Measurements from ENCODE around the gene RILPL1. TPM values are rescaled to one million over a fixed set of nuclear protein-coding genes. Genes with fewer than 3 reads are reported as not detected.

Gene RILPL1
- total and polyA plus RNA-seq, 2 of the 4 experiments (the other 2 are of a cell fraction), result 11.1 to 19.8 TPM

DNA sequence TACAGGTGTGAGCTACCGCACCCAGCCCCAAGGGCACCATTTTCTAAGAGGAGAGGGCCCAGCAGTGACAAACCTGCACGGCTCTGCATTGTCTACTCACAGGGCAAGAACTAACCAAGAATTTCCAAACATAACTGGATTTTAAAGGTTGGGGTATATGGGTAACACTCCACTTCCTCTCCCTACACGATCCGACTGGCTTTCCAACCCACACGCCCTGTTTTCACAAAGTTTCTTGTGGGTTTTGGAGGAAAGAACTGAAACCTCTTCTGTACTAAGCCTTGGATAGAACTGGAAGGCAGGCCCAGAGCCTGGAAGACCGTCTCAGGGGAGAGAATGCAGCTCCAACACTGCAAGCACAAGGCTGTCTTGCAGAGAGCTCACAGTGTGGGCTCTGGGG is 50.6 kb downstream of the RILPL1 start:
- CTCF ChIA-PET, result no interaction called here
- intact Hi-C loops (cut with micrococcal nuclease) (no loop called here), dilution Hi-C loops (cut with HindIII; ENCODE audit: low sequenced_read_pairs, unreplicated experiment) (no loop called here), in situ Hi-C loops (cut with MboI; ENCODE audit: low sequenced_read_pairs) (no loop called here)
- Histone ChIP-seq H2BK15ac (ENCODE audit: low read depth, low read length) (no peak overlapping the region), H2BK5ac (ENCODE audit: low read depth, low read length, poor library complexity, severe bottlenecking) (no peak overlapping the region), H3K9ac (ENCODE audit: low read depth, low read length) (no peak overlapping the region), H2BK120ac (ENCODE audit: low read depth, low read length) (no peak overlapping the region), H3K27ac (ENCODE audit: insufficient read depth, low read length) (no peak overlapping the region), H4K5ac (ENCODE audit: low read depth, low read length) (no peak overlapping the region), H3K23ac (ENCODE audit: low read depth, low read length) (no peak overlapping the region), H3K14ac (replicated peaks; ENCODE audit: low read depth, low read length) (no peak overlapping the region), H3K4me3 (ENCODE audit: insufficient read depth, low read depth, low read length) (no peak overlapping the region), H3K27me3 (ENCODE audit: control insufficient read depth, insufficient read depth, low read length) (no peaks in the 10 kb centered on the region), H3K79me1 (ENCODE audit: low read depth in 1 of 2, low read length in 2 of 2) (peaks cover 0 to 10% of the 10 kb centered on the region in 2 experiments; a peak in 1 of 4 replicates), H4K91ac (ENCODE audit: insufficient read depth, low read depth, low read length) (no peak overlapping the region), H2BK20ac (ENCODE audit: low read depth, low read length) (no peak overlapping the region), H3K36me3 (ENCODE audit: control insufficient read depth, insufficient read depth, low read length) (peaks cover 25% of the 10 kb centered on the region), H3K18ac (ENCODE audit: low read depth, low read length) (no peak overlapping the region), H3K4me1 (ENCODE audit: control insufficient read depth, insufficient read depth, low read length) (no peaks in the 10 kb centered on the region), H2AK5ac (ENCODE audit: low read depth, low read length) (no peak overlapping the region), H3K9me3 (ENCODE audit: control insufficient read depth, insufficient read depth, low read length) (no peaks in the 10 kb centered on the region), H4K20me1 (ENCODE audit: insufficient read depth, low read length) (no peaks in the 10 kb centered on the region), H2AFZ (replicated peaks; ENCODE audit: low read length, poor library complexity) (no peak overlapping the region), H3K56ac (ENCODE audit: extremely low read depth, insufficient read depth, low read length) (no peak overlapping the region), H2AK9ac (replicated peaks; ENCODE audit: low read depth, low read length, poor library complexity) (no peak overlapping the region), H3K4ac (ENCODE audit: low read depth, low read length) (no peak overlapping the region), H3K4me2 (ENCODE audit: low read depth, low read length) (no peak overlapping the region), H4K8ac (ENCODE audit: low read depth in 2 of 2, low read length in 2 of 2) (no peak overlapping the region), H3K9me1 (ENCODE audit: insufficient read depth, low read length) (0 out of 2 replicates have a peak, but pooled peaks cover 5% of the 10 kb centered on the region)
- TF ChIP-seq CEBPB (IDR thresholded peaks at IDR 0.05; ENCODE audit: low read depth, low read length), result no peak
- no peak for TF ChIP-seq POLR2A (IDR thresholded peaks at IDR 0.05; ENCODE audit: low read depth, low read length)
- TF ChIP-seq, protein P1, sequence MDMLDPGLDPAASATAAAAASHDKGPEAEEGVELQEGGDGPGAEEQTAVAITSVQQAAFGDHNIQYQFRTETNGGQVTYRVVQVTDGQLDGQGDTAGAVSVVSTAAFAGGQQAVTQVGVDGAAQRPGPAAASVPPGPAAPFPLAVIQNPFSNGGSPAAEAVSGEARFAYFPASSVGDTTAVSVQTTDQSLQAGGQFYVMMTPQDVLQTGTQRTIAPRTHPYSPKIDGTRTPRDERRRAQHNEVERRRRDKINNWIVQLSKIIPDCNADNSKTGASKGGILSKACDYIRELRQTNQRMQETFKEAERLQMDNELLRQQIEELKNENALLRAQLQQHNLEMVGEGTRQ (IDR thresholded peaks at IDR 0.05; ENCODE audit: low read depth, low read length), result no peak
- no peak for TF ChIP-seq MAFK (IDR thresholded peaks at IDR 0.05; ENCODE audit: low read depth, low read length)
- TF ChIP-seq SMC3 (IDR thresholded peaks at IDR 0.05; ENCODE audit: low read depth, low read length), result no peak
- TF ChIP-seq NFE2L2 (IDR thresholded peaks at IDR 0.05; ENCODE audit: low read depth, low read length), result no peak
- TF ChIP-seq RCOR1 (IDR thresholded peaks at IDR 0.05; ENCODE audit: insufficient replicate concordance, low read length), result no peak
- no peak for TF ChIP-seq RFX5 (IDR thresholded peaks at IDR 0.05; ENCODE audit: low read depth, low read length)
- TF ChIP-seq MAZ (IDR thresholded peaks at IDR 0.05; ENCODE audit: borderline replicate concordance, low read depth, low read length), result no peak
- TF ChIP-seq, protein P2, sequence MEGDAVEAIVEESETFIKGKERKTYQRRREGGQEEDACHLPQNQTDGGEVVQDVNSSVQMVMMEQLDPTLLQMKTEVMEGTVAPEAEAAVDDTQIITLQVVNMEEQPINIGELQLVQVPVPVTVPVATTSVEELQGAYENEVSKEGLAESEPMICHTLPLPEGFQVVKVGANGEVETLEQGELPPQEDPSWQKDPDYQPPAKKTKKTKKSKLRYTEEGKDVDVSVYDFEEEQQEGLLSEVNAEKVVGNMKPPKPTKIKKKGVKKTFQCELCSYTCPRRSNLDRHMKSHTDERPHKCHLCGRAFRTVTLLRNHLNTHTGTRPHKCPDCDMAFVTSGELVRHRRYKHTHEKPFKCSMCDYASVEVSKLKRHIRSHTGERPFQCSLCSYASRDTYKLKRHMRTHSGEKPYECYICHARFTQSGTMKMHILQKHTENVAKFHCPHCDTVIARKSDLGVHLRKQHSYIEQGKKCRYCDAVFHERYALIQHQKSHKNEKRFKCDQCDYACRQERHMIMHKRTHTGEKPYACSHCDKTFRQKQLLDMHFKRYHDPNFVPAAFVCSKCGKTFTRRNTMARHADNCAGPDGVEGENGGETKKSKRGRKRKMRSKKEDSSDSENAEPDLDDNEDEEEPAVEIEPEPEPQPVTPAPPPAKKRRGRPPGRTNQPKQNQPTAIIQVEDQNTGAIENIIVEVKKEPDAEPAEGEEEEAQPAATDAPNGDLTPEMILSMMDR (conservative IDR thresholded peaks at IDR 0.05; ENCODE audit: low read depth, low read length), result no peak
- TF ChIP-seq FOS (IDR thresholded peaks at IDR 0.05; ENCODE audit: low read depth, low read length), result no peak
- TF ChIP-seq BHLHE40 (IDR thresholded peaks at IDR 0.05; ENCODE audit: low read depth, low read length), result no peak
- TF ChIP-seq, protein P3, sequence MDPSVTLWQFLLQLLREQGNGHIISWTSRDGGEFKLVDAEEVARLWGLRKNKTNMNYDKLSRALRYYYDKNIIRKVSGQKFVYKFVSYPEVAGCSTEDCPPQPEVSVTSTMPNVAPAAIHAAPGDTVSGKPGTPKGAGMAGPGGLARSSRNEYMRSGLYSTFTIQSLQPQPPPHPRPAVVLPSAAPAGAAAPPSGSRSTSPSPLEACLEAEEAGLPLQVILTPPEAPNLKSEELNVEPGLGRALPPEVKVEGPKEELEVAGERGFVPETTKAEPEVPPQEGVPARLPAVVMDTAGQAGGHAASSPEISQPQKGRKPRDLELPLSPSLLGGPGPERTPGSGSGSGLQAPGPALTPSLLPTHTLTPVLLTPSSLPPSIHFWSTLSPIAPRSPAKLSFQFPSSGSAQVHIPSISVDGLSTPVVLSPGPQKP (IDR thresholded peaks at IDR 0.05; ENCODE audit: borderline replicate concordance, low read depth, low read length), result no peak
- 100% methylated on average over 1 of the region's 6 CpGs; no CpG with 5 or more reads in 1 of the 2 experiments for WGBS, 2 experiments (ENCODE audit: extremely low coverage in 2 of 2, insufficient read length in 1 of 2)
- no peak for DNase-seq
- no TSS peak for BruUV-seq (replicated peaks)
- no peak for ATAC-seq (ENCODE audit: low read depth)
- POLR2A ChIA-PET (ENCODE audit: unreplicated experiment), result no interaction called here
